Right lobe of liver (tissue), 4 donors: ENCODE results near the gene CASQ2.

ENCODE experiments used
- POLR2A ChIP-seq: fragments of 450-650 bp; IDR thresholded peaks from one replicate; pipeline ENCODE4 v1.6.1; 2017; ENCODE audit warnings: antibody characterized with exemption, mild to moderate bottlenecking
- TF ChIP-seq, protein P1 (sequence below), 4 donors: fragments of 200-600 bp in 3 of 4; fragments of 450-650 bp in 1 of 4; IDR thresholded peaks; one replicate each; pipeline versions ENCODE4 v1.5.1 to v1.8.0; 2016 to 2022; ENCODE audit warnings: antibody characterized with exemption in 4 of 4, mild to moderate bottlenecking in 2 of 4
- donor health status: DM: no; HTN: no; CAD: no.
- donor health status: DM: no; HTN: no; CAD: no.
- donor health status: DM: no; HTN: yes; CAD: no.

DNA sequence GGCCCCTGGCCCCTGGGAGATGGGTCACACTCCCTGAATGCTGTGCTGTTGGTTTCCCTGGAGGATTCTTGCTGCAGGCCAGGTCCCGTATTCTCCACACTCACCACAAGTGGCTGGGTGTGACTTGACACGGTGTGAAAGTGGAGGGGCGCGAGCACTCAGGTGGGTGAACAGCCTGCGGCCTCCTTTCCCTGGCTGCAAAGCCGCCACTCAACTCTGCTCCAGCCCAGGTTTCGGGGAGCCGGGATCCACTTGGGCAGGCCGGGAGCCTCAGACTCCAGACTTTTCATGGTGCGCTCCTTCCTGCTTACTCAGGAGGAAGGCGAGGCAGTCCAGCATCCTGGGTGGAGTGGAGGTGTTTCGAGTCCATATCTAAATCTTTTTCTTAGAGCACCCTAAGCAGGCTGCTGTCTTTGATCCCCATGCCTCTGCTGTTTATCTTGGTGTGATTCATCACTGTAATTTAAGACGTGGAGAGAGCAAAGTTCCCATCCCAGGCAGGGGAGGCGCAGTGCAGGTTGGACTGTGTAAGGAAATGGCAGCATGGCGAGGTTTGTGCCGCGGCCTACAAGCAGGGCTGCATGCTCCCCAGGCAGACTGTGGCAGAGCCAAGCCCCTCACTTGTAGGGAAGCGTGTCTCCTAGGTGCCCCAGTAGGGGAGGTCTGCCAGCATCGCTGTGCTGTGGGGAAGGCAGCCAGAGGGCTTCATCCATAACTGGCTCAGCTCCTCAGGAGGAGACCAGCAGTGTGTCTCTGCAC is 97.2 kb downstream of the CASQ2 start:
- no peak for TF ChIP-seq POLR2A
- TF ChIP-seq, protein P1, sequence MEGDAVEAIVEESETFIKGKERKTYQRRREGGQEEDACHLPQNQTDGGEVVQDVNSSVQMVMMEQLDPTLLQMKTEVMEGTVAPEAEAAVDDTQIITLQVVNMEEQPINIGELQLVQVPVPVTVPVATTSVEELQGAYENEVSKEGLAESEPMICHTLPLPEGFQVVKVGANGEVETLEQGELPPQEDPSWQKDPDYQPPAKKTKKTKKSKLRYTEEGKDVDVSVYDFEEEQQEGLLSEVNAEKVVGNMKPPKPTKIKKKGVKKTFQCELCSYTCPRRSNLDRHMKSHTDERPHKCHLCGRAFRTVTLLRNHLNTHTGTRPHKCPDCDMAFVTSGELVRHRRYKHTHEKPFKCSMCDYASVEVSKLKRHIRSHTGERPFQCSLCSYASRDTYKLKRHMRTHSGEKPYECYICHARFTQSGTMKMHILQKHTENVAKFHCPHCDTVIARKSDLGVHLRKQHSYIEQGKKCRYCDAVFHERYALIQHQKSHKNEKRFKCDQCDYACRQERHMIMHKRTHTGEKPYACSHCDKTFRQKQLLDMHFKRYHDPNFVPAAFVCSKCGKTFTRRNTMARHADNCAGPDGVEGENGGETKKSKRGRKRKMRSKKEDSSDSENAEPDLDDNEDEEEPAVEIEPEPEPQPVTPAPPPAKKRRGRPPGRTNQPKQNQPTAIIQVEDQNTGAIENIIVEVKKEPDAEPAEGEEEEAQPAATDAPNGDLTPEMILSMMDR (IDR thresholded peaks at IDR 0.05) = no peak
